ENCODE measurements around the gene ZNF331.

Gene ZNF331

GRCh38 chr19:53571339-53571738, 33.4 kb downstream of the ZNF331 start:
- DNase-seq (ENCODE audit: low read depth in 2 of 2) = no peak

- no peak for DNase-seq (ENCODE audit: low read depth in 2 of 2)
Measured at GRCh38 chr19:53576941-53577653, 39.2 kb downstream of the ZNF331 start.

- DNase-seq (ENCODE audit: low read depth in 2 of 2) = no peak
Measured at GRCh38 chr19:53577968-53578367, 40.0 kb downstream of the ZNF331 start.

- no peak for DNase-seq (ENCODE audit: low read depth in 2 of 2)
Measured at GRCh38 chr19:53579518-53579917, 41.6 kb downstream of the ZNF331 start.

- DNase-seq (ENCODE audit: low read depth in 2 of 2) = no peak
Measured at GRCh38 chr19:53580871-53581835, 43.2 kb downstream of the ZNF331 start.

- no peak for DNase-seq (ENCODE audit: low read depth in 2 of 2)
Measured at GRCh38 chr19:53581871-53582279, 43.9 kb downstream of the ZNF331 start.

- DNase-seq (ENCODE audit: low read depth in 2 of 2) = no peak
Measured at GRCh38 chr19:53583181-53583580, 45.2 kb downstream of the ZNF331 start.

- DNase-seq (ENCODE audit: low read depth in 2 of 2) = no peak
Measured at GRCh38 chr19:53586277-53586691, 48.3 kb downstream of the ZNF331 start.

- DNase-seq (ENCODE audit: low read depth in 2 of 2) = no peak
Measured at GRCh38 chr19:53594811-53595509, 57.0 kb downstream of the ZNF331 start.

- no peak for DNase-seq (ENCODE audit: low read depth in 2 of 2)
Measured at GRCh38 chr19:53595510-53595867, 57.5 kb downstream of the ZNF331 start.

- no peak for DNase-seq (ENCODE audit: low read depth in 2 of 2)
Measured at GRCh38 chr19:53596056-53596455, 58.1 kb downstream of the ZNF331 start.

GRCh38 chr19:53597023-53597422, 59.1 kb downstream of the ZNF331 start:
- DNase-seq (ENCODE audit: low read depth in 2 of 2) = no peak

GRCh38 chr19:53598361-53598760, 60.4 kb downstream of the ZNF331 start:
- DNase-seq (ENCODE audit: low read depth in 2 of 2) = no peak

GRCh38 chr19:53600217-53600616, 62.3 kb downstream of the ZNF331 start:
- DNase-seq (ENCODE audit: low read depth in 2 of 2) = no peak

GRCh38 chr19:53606031-53606430, 68.1 kb downstream of the ZNF331 start:
- DNase-seq (ENCODE audit: low read depth in 2 of 2) = no peak

GRCh38 chr19:53608381-53608780, 70.4 kb downstream of the ZNF331 start:
- no peak for DNase-seq (ENCODE audit: low read depth in 2 of 2)

GRCh38 chr19:53612762-53613526, 75.0 kb downstream of the ZNF331 start:
- DNase-seq (ENCODE audit: low read depth in 2 of 2) = no peak

- DNase-seq (ENCODE audit: low read depth in 2 of 2) = no peak
Measured at GRCh38 chr19:53621885-53622740, 84.2 kb downstream of the ZNF331 start.

- DNase-seq (ENCODE audit: low read depth in 2 of 2) = no peak
Measured at GRCh38 chr19:53624771-53625545, 87.0 kb downstream of the ZNF331 start.

GRCh38 chr19:53626486-53626885, 88.5 kb downstream of the ZNF331 start:
- no peak for DNase-seq (ENCODE audit: low read depth in 2 of 2)

Data from stimulated activated CD4-positive, alpha-beta T cell treated with anti-CD3 and anti-CD28 coated beads, Interleukin-12 subunit alpha, Interleukin-12 subunit beta, amount 100 ng/mL, for 24 hours (primary cell).